ENCODE data around the gene COPG2. TPM values are rescaled to one million over a fixed set of nuclear protein-coding genes. Genes with fewer than 3 reads are reported as not detected.
A peak's percentile ranks its signal among the peaks of the same experiment; 100 is the strongest.

The COPG2 gene
- total and polyA plus RNA-seq, 2 of the 13 experiments (the other 11 are each of a cell fraction or from before 2014, with no cell fraction given), result 14.1 to 17.7 TPM

- peak; percentile 60 for TF ChIP-seq TFE3 (CRISPR knock-in tag; IDR thresholded peaks at IDR 0.05)
- peak; percentile 77 for TF ChIP-seq ZNF772 (CRISPR knock-in tag; IDR thresholded peaks at IDR 0.05)
- TF ChIP-seq BCLAF1 (IDR thresholded peaks at IDR 0.05), result no peak
- TF ChIP-seq ZNF747 (CRISPR knock-in tag; IDR thresholded peaks at IDR 0.05; ENCODE audit: borderline replicate concordance), result 0 out of 2 replicates have a peak, but pooled peaks have one; percentile 44
- TF ChIP-seq SIX4 (CRISPR knock-in tag; IDR thresholded peaks at IDR 0.05), result no peak
- no peak for TF ChIP-seq ZNF44 (CRISPR knock-in tag; IDR thresholded peaks at IDR 0.05)
- TF ChIP-seq MEIS1 (CRISPR knock-in tag; IDR thresholded peaks at IDR 0.05; ENCODE audit: borderline replicate concordance), result 0 out of 2 replicates have a peak, but pooled peaks have one; percentile 46
- no peak for TF ChIP-seq CBX2 (IDR thresholded peaks at IDR 0.05; ENCODE audit: low read depth, low read length)
- no peak for TF ChIP-seq CBX2 (CRISPR knock-in tag; IDR thresholded peaks at IDR 0.05; ENCODE audit: low read depth)
- TF ChIP-seq ZNF788 (CRISPR knock-in tag; IDR thresholded peaks at IDR 0.05; ENCODE audit: borderline replicate concordance), result peak; percentile 86; the same call in 1 of the 2 replicates
- TF ChIP-seq GFI1 (CRISPR knock-in tag; IDR thresholded peaks at IDR 0.05; ENCODE audit: borderline replicate concordance), result 0 out of 2 replicates have a peak, but pooled peaks have one; percentile 49
- no peak for TF ChIP-seq PHF5A (CRISPR knock-in tag; IDR thresholded peaks at IDR 0.05; ENCODE audit: low read depth, unreplicated experiment)
- TF ChIP-seq ZBTB39 (CRISPR knock-in tag; IDR thresholded peaks at IDR 0.05), result peak; percentile 42; the same call in 1 of the 2 replicates
- TF ChIP-seq ZNF572 (CRISPR knock-in tag; IDR thresholded peaks at IDR 0.05), result 0 out of 2 replicates have a peak, but pooled peaks have one; percentile 17
- TF ChIP-seq DRAP1 (CRISPR knock-in tag; IDR thresholded peaks at IDR 0.05), result peak; percentile 55
- no peak for TF ChIP-seq ZNF775 (CRISPR knock-in tag; IDR thresholded peaks at IDR 0.05; ENCODE audit: borderline replicate concordance)
- no peak for TF ChIP-seq IKZF4 (CRISPR knock-in tag; IDR thresholded peaks at IDR 0.05; ENCODE audit: borderline replicate concordance, low read depth, not compliant biosample characterization)
- TF ChIP-seq ZNF350 (CRISPR knock-in tag; IDR thresholded peaks at IDR 0.05; ENCODE audit: borderline replicate concordance, low read depth), result peak; percentile 60; the same call in 1 of the 2 replicates
- peak; percentile 66; the same call in 1 of the 2 replicates for TF ChIP-seq PPARG (CRISPR knock-in tag; conservative IDR thresholded peaks at IDR 0.05)
These were observed 182.2 kb downstream of the COPG2 start (continued) for GRCh38 chr7:130486114-130486953.
